Loucy (cell line): Measurements from ENCODE around the gene ACADL.

Experiments used
- CTCF ChIP-seq: fragments of 200-600 bp; sonication (generic); conservative IDR thresholded peaks from 2 replicates; pipeline ENCODE4 v1.5.1; 2014; ENCODE audit warnings: mild to moderate bottlenecking, antibody characterized with exemption, low read length
- EZH2phosphoT487 ChIP-seq: fragments of 200-600 bp; IDR thresholded peaks from 2 replicates; pipeline ENCODE4 v1.6.1; 2018; ENCODE audit warnings: antibody characterized with exemption, mild to moderate bottlenecking, moderate library complexity, borderline replicate concordance

GRCh38 chr2:210188190-210188589 is 37.1 kb downstream of the ACADL start:
- TF ChIP-seq CTCF: no peak
- no peak for TF ChIP-seq EZH2phosphoT487
